Naive B cell (primary cell): Measurements from ENCODE around the gene CLIP4. TPM values are rescaled to one million over a fixed set of nuclear protein-coding genes. Genes with fewer than 3 reads are reported as not detected.
A peak's percentile ranks its signal among the peaks of the same experiment; 100 is the strongest.

Source experiments
- ATAC-seq, 2 donors: fragments of 150-1000 bp; cut with Tn5 transposase; 2 replicates each; pipeline ENCODE4 v1.10.0; 2021; ENCODE audit warnings: low read depth in 2 of 2, mild to moderate bottlenecking in 2 of 2, moderate library complexity in 2 of 2
- DNase-seq: peaks from one replicate; pipeline ENCODE4 v3.0.0; 2022
- H3K27ac Mint-ChIP-seq, 6 donors: one replicate each; pipeline ENCODE4 v1.8.0; 2020 to 2022; ENCODE audit warnings: mild to moderate bottlenecking in 6 of 6, mixed read lengths in 6 of 6, moderate library complexity in 5 of 6, inconsistent platforms in 2 of 6
- H3K27me3 Mint-ChIP-seq, 3 donors: one replicate each; pipeline ENCODE4 v1.8.0; 2021 to 2022; ENCODE audit warnings: mixed read lengths in 3 of 3, mild to moderate bottlenecking in 1 of 3
- H3K36me3 Mint-ChIP-seq, 2 donors: one replicate each; pipeline ENCODE4 v1.8.0; 2020 to 2022; ENCODE audit warnings: mixed read lengths in 2 of 2, inconsistent platforms in 1 of 2, mild to moderate bottlenecking in 1 of 2
- H3K4me1 Mint-ChIP-seq, 3 donors: one replicate each; pipeline ENCODE4 v1.8.0; 2020 to 2022; ENCODE audit warnings: mixed read lengths in 3 of 3, inconsistent platforms in 1 of 3, mild to moderate bottlenecking in 1 of 3, moderate library complexity in 1 of 3
- H3K4me3 Mint-ChIP-seq, 8 donors: one replicate each; pipeline ENCODE4 v1.8.0; 2020 to 2022; ENCODE audit warnings: mild to moderate bottlenecking in 8 of 8, mixed read lengths in 8 of 8, moderate library complexity in 8 of 8, inconsistent platforms in 2 of 8
- H3K9me3 Mint-ChIP-seq, 7 donors: one replicate each; pipeline ENCODE4 v1.8.0; 2020 to 2022; ENCODE audit warnings: mixed read lengths in 7 of 7, mild to moderate bottlenecking in 5 of 7, inconsistent platforms in 2 of 7, moderate library complexity in 1 of 7
- polyA plus RNA-seq, 6 donors: library from polyadenylated mRNA; unstranded; fragments of 300-500 nt; fragmentation: Illumina TruSeq; gene quantifications; one replicate each; pipeline ENCODE4 v1.2.3, GENCODE V29; 2021; ENCODE audit warnings: low read depth in 6 of 6

The CLIP4 gene, protein sequence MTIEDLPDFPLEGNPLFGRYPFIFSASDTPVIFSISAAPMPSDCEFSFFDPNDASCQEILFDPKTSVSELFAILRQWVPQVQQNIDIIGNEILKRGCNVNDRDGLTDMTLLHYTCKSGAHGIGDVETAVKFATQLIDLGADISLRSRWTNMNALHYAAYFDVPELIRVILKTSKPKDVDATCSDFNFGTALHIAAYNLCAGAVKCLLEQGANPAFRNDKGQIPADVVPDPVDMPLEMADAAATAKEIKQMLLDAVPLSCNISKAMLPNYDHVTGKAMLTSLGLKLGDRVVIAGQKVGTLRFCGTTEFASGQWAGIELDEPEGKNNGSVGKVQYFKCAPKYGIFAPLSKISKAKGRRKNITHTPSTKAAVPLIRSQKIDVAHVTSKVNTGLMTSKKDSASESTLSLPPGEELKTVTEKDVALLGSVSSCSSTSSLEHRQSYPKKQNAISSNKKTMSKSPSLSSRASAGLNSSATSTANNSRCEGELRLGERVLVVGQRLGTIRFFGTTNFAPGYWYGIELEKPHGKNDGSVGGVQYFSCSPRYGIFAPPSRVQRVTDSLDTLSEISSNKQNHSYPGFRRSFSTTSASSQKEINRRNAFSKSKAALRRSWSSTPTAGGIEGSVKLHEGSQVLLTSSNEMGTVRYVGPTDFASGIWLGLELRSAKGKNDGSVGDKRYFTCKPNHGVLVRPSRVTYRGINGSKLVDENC
- polyA plus RNA-seq: 1 to 10 TPM; 1.7 to 3.3 (median 2.8) TPM

GRCh38 chr2:29114946-29115609 lies at the start of gene CLIP4:
TSS of gene CLIP4 (plus strand) at chr2:29115415. CDS start at chr2:29121389, 5,974 bp downstream.
- DNase-seq (peak; percentile 25), ATAC-seq (peak; percentile 71 to 77)
- Mint-ChIP-seq H3K27ac (peak within 1 kb of the TSS; percentile 19 to 93 (median 80)), H3K4me1 (peaks cover 12 to 21% (median 15%) of the 10 kb centered on the region in 3 donors), H3K27me3 (peaks cover 25 to 35% (median 27%) of the 10 kb centered on the region in 3 donors), H3K36me3 (no peaks in the 10 kb centered on the region), H3K9me3 (no peaks in the 10 kb centered on the region), H3K4me3 (peak within 1 kb of the TSS; percentile 87 to 97 (median 94))

DNA sequence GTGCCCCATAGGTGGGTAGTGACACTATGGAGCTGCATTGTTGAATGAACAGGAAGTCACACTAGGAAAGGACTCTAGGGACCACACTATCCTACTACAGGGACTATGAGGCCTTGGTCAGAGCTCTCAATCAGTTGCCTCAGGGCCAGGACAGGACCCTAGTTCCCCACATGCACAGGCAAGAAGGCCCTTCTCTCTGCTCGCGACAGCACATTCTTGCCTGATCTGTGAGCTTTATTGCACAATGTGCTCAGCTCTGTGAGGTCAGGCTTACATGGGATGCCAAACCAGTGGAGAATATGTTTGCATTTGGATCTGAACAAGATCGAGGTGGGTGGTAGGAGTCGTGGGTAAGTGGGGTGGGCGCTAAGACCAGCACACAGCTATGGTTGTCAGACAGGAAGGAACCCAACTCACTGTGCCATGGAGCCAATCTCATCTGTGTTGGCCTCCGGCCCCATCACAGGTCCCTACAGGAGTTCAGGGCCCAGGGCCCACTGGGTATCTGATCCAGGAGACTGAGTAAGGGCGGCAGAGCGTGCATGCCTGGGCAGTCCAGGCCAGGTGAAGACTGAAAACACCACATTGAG lies 48.8 kb upstream of the CLIP4 start:
- H3K36me3 Mint-ChIP-seq: no peaks in the 10 kb centered on the region
- H3K27me3 Mint-ChIP-seq: no peaks in the 10 kb centered on the region
- DNase-seq (no peak), ATAC-seq (no peak)
- H3K4me1 Mint-ChIP-seq: no peaks in the 10 kb centered on the region
- no peaks in the 10 kb centered on the region for H3K9me3 Mint-ChIP-seq
- no peak overlapping the region for H3K4me3 Mint-ChIP-seq
- no peak overlapping the region for H3K27ac Mint-ChIP-seq

DNA sequence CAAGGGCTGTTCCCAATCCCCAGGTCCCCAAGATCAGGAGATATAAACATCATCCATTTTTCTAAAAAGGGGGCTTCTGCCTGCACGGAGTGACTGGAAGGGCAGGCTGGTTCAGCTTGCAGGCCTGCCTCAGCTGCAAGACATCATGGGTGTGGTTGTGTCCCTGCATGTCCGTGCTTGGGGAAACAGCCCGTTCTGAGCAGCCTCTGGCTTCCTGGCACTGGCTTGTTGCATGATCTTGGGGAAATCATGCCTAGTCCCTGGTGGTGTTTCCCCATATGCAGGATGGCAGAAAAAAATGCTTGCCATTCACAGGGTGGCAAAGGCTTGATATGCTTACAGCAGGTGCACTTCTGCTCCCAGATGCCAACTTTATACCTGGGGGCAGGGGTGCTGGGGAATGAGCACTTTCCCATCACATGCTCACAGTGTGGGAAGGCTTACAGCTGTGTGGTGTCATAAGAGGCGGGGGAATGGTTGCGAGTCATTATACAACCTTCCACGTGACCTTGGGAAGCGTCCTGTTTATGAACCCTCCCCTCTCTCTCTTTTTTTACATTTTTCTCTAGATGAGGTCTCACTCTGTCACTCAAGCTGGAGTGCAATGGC lies 48.1 kb upstream of the CLIP4 start:
- Mint-ChIP-seq H3K27ac (no peak overlapping the region), H3K9me3 (no peaks in the 10 kb centered on the region), H3K4me1 (no peaks in the 10 kb centered on the region), H3K4me3 (no peak overlapping the region), H3K27me3 (no peaks in the 10 kb centered on the region), H3K36me3 (no peaks in the 10 kb centered on the region)
- no peak for DNase-seq
- no peak for ATAC-seq

- no peaks in the 10 kb centered on the region for H3K4me1 Mint-ChIP-seq
- H3K36me3 Mint-ChIP-seq: no peaks in the 10 kb centered on the region
- no peaks in the 10 kb centered on the region for H3K9me3 Mint-ChIP-seq
- no peak for DNase-seq
- no peaks in the 10 kb centered on the region for H3K27me3 Mint-ChIP-seq
- ATAC-seq: no peak
- H3K4me3 Mint-ChIP-seq: no peak overlapping the region
- no peak overlapping the region for H3K27ac Mint-ChIP-seq
Measured at GRCh38 chr2:29068513-29068912, 46.7 kb upstream of the CLIP4 start.

GRCh38 chr2:29070526-29070925 lies 44.7 kb upstream of the CLIP4 start:
- ATAC-seq (no peak), DNase-seq (no peak)
- no peaks in the 10 kb centered on the region for H3K27me3 Mint-ChIP-seq
- H3K4me1 Mint-ChIP-seq: no peaks in the 10 kb centered on the region
- no peaks in the 10 kb centered on the region for H3K9me3 Mint-ChIP-seq
- H3K27ac Mint-ChIP-seq: no peak overlapping the region
- no peaks in the 10 kb centered on the region for H3K36me3 Mint-ChIP-seq
- no peak overlapping the region for H3K4me3 Mint-ChIP-seq

DNA sequence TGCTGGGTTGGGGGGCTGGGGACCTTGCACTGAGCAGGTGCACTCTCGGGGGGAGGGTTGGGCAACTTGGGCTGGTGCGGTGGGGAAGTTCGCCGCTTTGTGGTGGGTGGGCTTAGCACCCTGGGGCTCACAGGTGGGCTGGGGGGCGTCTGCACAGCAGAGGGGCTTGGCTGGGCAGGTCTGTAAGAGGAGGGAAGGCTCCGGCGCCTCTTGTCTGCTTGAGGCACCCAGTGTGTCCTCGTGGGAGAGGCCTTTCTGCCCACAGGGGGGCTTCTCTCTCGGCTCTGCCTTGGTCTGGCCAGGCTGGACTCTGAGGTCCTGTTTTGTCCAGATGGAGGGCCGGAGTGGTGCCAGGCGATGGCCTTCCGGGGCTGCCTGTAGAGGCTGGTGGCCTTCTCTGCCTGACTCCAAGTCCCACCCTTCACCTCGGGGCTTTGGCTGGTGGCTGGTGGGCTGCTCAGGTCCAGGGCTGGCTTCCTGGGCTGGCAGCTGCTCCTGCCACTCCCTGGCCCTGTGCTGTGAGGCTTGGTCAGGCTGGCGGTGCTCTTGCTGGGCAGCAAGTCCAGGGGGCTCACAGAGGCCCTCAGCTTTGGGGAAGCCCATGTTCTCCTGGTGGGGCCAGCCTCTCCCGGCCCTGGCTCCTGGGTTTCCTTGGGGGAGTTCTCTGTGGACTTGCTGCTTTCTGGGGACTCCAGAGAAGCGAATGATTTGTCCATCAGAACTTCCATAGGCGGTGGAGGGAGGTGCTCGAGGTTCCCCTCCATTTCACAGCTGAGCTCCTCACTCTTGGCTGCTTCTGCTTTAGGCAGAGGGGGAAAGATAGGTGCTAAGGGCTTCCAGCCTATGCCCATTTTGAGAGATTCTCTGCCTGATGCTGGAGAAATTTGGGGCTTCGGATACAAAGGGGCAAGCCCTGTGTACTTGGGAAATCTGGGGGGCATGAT lies 43.9 kb upstream of the CLIP4 start:
- ATAC-seq (no peak), DNase-seq (no peak)
- H3K27ac Mint-ChIP-seq: no peak overlapping the region
- H3K4me1 Mint-ChIP-seq: no peaks in the 10 kb centered on the region
- H3K9me3 Mint-ChIP-seq: no peaks in the 10 kb centered on the region
- H3K36me3 Mint-ChIP-seq: no peaks in the 10 kb centered on the region
- H3K27me3 Mint-ChIP-seq: no peaks in the 10 kb centered on the region
- no peak overlapping the region for H3K4me3 Mint-ChIP-seq

DNA sequence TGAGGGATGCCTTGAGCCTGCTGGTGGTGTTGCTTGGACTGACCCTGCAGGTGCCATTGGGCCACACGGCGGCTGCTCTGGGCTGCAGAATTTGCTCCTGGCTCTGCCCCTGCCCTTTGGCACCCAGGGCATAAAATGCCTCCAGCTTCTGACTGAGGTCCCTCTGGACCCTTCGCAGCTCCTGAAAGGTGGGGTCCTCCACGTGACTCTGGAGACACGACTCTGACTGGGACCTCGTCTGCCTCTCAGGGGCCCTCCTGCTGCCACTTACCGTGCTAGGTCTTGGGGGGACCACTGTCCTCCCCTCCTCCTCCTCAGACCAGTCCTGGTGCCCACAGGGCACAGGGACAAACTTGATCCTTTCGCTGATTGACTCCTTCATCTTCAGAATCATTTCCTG lies 43.0 kb upstream of the CLIP4 start:
- H3K27ac Mint-ChIP-seq: no peak overlapping the region
- ATAC-seq: no peak
- H3K36me3 Mint-ChIP-seq: no peaks in the 10 kb centered on the region
- no peaks in the 10 kb centered on the region for H3K4me1 Mint-ChIP-seq
- H3K27me3 Mint-ChIP-seq: no peaks in the 10 kb centered on the region
- no peak for DNase-seq
- H3K9me3 Mint-ChIP-seq: peaks cover 0 to 3% (median 0%) of the 10 kb centered on the region in 7 donors
- H3K4me3 Mint-ChIP-seq: no peak overlapping the region

DNA sequence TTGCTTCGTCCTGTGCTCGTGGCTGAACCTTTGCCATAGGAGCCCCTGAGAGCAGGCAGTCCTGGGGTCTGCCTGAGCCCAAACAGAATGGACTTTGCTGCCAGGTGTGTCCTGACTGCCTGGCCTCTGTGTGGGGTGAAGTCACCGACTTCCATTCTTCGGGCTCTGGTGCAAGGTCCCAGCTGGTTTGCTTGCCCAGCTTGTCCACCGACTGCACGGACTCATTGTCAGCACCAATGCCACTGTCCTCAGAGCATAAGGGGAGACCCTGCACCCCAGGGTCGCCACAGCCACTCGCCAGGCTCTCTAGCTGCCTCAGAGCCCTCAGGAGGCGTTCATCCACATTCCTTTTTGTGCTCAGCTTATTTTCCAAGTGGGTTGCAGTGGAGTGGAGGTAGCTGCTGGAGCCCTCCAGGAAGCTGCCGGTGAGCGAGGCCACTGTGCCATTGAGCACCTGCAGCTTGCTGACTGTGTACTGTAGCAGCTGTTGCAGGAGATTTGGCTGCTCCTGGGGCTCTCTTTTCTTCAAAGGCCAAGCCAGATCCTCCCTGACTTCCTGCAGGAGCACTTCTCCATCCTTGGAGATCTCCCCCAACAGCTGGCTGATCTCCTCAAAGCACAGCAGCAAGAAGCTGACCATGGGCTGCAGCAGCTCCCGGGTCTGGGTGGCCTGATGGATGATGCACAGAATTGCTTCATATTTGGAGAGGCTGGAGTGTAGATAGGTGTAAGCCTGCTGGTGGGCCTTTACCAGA lies 42.1 kb upstream of the CLIP4 start:
- Mint-ChIP-seq H3K27me3 (no peaks in the 10 kb centered on the region), H3K9me3 (peaks cover 0 to 10% (median 2%) of the 10 kb centered on the region in 7 donors), H3K4me1 (no peaks in the 10 kb centered on the region), H3K27ac (no peak overlapping the region), H3K36me3 (no peaks in the 10 kb centered on the region), H3K4me3 (no peak overlapping the region)
- no peak for ATAC-seq
- DNase-seq: no peak

- H3K27me3 Mint-ChIP-seq: no peaks in the 10 kb centered on the region
- H3K9me3 Mint-ChIP-seq: peaks cover 0 to 11% (median 2%) of the 10 kb centered on the region in 7 donors
- no peak overlapping the region for H3K4me3 Mint-ChIP-seq
- no peaks in the 10 kb centered on the region for H3K36me3 Mint-ChIP-seq
- H3K4me1 Mint-ChIP-seq: no peaks in the 10 kb centered on the region
- DNase-seq: no peak
- no peak for ATAC-seq
- H3K27ac Mint-ChIP-seq: no peak overlapping the region
Measured at GRCh38 chr2:29073933-29074332, 41.3 kb upstream of the CLIP4 start.

DNA sequence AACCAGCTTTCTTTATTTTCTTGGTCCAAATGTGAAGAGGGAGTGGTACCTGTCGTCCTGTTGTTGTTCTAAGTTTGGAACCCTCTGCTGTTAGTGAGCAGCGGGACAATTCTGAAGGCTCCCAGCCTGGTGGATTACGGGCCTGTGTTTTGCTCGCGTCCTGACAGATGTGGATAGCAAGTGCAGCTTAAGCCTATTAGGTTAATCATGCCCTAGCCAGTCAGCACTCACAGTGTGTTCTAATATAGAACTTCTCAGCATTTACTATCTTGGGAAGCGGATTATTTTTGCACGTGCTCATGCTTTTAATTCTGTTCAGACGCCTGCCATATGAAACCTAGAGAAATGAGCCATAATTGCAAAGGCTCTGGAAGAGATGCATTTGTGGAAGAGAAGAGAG lies 40.8 kb upstream of the CLIP4 start, which contains the start of gene PCARE:
Gene PCARE (minus strand): TSS at position 113 of the 400 bp plus-strand sequence. CDS start 262 bp downstream, outside the sequence.
- H3K4me1 Mint-ChIP-seq: no peaks in the 10 kb centered on the region
- H3K27ac Mint-ChIP-seq: peak within 1 kb of the TSS in 1 of 6 donors; percentile 55
- H3K4me3 Mint-ChIP-seq: no peak within 1 kb of the TSS
- H3K27me3 Mint-ChIP-seq: no peaks in the 10 kb centered on the region
- H3K9me3 Mint-ChIP-seq: peaks cover 0 to 15% (median 4%) of the 10 kb centered on the region in 7 donors
- no peaks in the 10 kb centered on the region for H3K36me3 Mint-ChIP-seq
- ATAC-seq: no peak
- DNase-seq: no peak

DNA sequence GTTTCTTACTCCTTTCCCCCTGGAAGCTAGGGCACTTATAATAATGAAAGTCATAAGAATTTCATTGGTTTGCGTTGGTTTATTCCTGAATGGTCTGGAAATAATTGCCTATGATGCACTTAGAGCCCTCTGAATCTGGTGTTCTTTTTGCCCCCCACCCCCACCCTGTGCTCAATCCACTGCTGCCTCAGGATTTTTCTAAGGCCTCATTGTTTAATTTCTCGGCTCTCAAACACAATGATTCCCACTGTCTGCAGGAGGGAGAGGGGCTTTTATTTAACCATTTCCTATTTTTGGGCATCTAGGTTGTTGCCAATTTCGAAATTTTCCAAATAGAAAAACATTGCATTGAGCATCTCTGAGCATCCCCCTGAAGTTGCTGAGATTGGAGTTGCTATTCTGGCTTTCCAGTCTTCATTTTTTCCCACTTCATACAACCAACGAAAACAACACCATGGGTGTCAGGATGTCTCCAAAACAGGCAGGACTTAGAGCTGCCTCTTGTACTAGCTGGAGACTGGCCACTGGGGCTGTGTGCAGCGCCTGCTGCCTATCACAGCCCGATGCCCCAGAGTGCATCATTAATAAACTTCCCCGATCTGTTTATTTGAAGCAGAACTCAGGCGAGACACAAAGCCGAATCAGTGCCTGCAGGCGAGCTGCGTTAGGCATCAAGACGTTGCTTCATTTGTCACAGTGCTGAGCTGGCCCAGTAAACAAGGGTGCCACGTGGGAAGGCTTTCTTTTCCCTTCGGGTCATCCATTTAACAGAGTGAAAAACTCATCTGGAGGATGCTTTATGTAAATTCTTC lies 39.1 kb upstream of the CLIP4 start:
- H3K9me3 Mint-ChIP-seq: peaks cover 2 to 26% (median 7%) of the 10 kb centered on the region in 7 donors
- no peaks in the 10 kb centered on the region for H3K4me1 Mint-ChIP-seq
- no peak overlapping the region for H3K4me3 Mint-ChIP-seq
- ATAC-seq (no peak), DNase-seq (no peak)
- no peaks in the 10 kb centered on the region for H3K27me3 Mint-ChIP-seq
- H3K36me3 Mint-ChIP-seq: no peaks in the 10 kb centered on the region
- no peak overlapping the region for H3K27ac Mint-ChIP-seq
